Activated naive CD8-positive, alpha-beta T cell treated with anti-CD3 and anti-CD28 coated beads for 36 hours (primary cell): ENCODE measurements around the gene TBC1D10B. TPM values are rescaled to one million over a fixed set of nuclear protein-coding genes. Genes with fewer than 3 reads are reported as not detected.
"Not testable (repeated sequence)": the region's sequence is repeated elsewhere in the genome, so short reads cannot be mapped to it uniquely, and the experiment has no call there.

Source experiments
- DNase-seq: peaks from one replicate; pipeline ENCODE4 v3.0.0; 2021
- H3K27ac Mint-ChIP-seq: one replicate; pipeline ENCODE4 v1.8.0; 2022; ENCODE audit warnings: mild to moderate bottlenecking, moderate library complexity, mixed read lengths
- H3K27me3 Mint-ChIP-seq: one replicate; pipeline ENCODE4 v1.8.0; 2022; ENCODE audit warnings: mild to moderate bottlenecking, mixed read lengths
- H3K36me3 Mint-ChIP-seq: one replicate; pipeline ENCODE4 v1.8.0; 2021; ENCODE audit warnings: mild to moderate bottlenecking, mixed read lengths
- H3K4me1 Mint-ChIP-seq: one replicate; pipeline ENCODE4 v1.8.0; 2021; ENCODE audit warnings: mixed read lengths
- H3K4me3 Mint-ChIP-seq: one replicate; pipeline ENCODE4 v1.8.0; 2022; ENCODE audit warnings: mild to moderate bottlenecking, moderate library complexity, mixed read lengths
- H3K9me3 Mint-ChIP-seq: one replicate; pipeline ENCODE4 v1.8.0; 2022; ENCODE audit warnings: mixed read lengths
- total RNA-seq, 2 experiments: library from RNA; stranded (reverse); gene quantifications; one replicate each; pipeline ENCODE4 v1.2.3, GENCODE V29; 2021

TBC1D10B gene
- total RNA-seq, 2 experiments from 2014 or later = 43.2 to 45.7 TPM

DNA sequence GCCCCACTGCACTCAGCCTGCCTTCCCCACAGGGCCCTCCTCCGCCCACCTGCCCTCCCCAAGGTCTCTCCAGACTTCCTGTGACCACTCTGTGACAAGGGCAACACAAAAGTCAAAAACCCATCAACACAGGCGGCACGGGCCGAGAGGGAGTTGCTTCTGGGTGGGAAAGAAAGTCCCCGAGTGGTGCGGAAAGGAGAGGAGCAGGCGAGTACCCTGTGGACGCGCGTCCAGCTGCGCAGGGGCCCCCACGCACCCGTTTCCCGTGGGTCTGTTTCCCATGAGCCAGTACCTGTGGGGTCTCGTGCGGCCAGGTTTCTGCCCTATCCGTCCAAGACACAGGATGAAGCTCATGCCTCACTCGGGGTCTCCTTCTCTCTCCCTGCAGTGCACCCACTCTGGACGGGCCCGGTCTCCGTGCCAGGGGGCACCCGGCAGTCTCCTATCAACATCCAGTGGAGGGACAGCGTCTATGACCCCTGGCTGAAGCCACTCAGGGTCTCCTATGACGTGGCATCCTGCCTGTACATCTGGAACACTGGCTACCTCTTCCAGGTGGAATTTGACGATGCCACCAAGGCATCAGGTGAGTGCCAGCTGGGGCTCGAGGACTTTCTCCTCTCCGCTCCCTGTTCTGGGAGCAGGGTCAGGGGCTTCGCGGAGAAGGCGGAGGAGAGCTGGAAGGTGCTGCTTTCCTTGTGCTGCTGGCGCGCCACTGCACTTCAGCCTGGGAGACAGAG, 27.4 kb downstream of the TBC1D10B start:
- Mint-ChIP-seq H3K4me1 (peaks cover 6% of the 10 kb centered on the region), H3K36me3 (no peaks in the 10 kb centered on the region), H3K27me3 (no peaks in the 10 kb centered on the region)

DNA sequence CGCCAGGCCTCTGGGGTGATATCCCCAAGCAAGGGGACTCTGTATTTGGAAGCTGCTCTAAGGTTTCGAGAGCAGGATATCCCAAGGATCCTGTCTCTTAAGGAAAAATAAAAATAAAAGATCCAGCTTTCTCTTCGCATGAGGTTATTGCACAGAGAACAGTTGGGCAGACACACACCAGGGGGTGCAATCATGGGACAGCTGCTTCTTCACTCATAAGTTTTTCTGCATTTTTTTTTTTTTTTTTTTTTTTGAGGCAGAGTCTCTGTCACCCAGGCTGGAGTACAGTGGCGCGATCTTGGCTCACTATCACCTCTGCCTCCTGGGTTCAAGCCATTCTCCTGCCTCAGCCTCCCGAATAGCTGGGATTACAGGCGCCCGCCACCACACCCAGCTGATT, 28.3 kb downstream of the TBC1D10B start:
- H3K27ac Mint-ChIP-seq, H3K4me3 Mint-ChIP-seq: not testable (repeated sequence)

More for the DNA sequence above, 27.4 kb downstream of the TBC1D10B start:
- H3K27ac Mint-ChIP-seq = no peak overlapping the region
- no peaks in the 10 kb centered on the region for H3K9me3 Mint-ChIP-seq
- no peak for DNase-seq
- H3K4me3 Mint-ChIP-seq = no peak overlapping the region

DNA sequence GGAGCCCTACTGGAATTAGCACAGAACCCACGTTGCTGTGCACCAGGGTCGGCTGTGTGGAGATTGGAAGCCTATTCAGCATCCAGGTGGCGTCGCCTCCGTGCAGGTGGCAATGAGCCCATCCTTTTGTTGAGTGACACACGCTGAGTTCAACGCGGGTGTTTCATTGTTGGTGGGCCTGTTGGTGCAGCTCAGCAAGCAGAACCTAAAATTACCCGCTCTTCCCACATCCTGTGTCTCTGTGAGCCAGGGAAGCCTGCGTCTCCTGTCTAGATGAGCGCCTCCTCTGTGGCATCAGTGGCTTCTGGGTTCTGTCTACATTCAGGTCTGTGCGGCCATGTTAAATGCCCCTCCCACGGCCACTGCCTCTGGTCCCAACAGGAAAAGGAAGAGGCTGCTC, 29.7 kb downstream of the TBC1D10B start:
- Mint-ChIP-seq H3K27ac (no peak overlapping the region), H3K4me1 (peaks cover 11% of the 10 kb centered on the region), H3K27me3 (no peaks in the 10 kb centered on the region), H3K36me3 (no peaks in the 10 kb centered on the region), H3K9me3 (no peaks in the 10 kb centered on the region), H3K4me3 (no peak overlapping the region)
- DNase-seq = no peak

More for the DNA sequence above, 28.3 kb downstream of the TBC1D10B start:
- not testable (repeated sequence) for H3K27me3 Mint-ChIP-seq, H3K36me3 Mint-ChIP-seq, H3K9me3 Mint-ChIP-seq, DNase-seq, H3K4me1 Mint-ChIP-seq

DNA sequence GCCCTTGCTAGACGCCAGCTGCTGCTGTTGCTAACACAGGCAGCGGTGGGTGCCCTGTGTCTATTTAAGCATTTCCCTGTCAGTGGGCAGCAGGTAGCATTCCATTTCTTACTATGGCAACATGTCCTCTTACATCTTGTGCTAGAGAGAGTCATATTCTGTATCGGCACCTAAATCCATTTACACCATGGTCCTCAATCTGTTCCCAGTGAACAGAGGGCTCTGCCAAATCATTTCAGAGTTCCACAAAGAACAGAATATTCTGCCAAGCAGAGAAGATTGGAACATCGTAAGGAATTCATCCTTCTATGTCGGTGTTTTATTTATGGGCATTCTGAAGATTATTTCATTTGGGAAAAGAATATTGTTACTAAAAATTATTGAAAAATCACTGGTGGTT, 31.6 kb downstream of the TBC1D10B start:
- peaks cover 13% of the 10 kb centered on the region for H3K4me1 Mint-ChIP-seq
- not testable (repeated sequence) for H3K36me3 Mint-ChIP-seq, H3K9me3 Mint-ChIP-seq, H3K27me3 Mint-ChIP-seq, DNase-seq, H3K4me3 Mint-ChIP-seq, H3K27ac Mint-ChIP-seq

DNA sequence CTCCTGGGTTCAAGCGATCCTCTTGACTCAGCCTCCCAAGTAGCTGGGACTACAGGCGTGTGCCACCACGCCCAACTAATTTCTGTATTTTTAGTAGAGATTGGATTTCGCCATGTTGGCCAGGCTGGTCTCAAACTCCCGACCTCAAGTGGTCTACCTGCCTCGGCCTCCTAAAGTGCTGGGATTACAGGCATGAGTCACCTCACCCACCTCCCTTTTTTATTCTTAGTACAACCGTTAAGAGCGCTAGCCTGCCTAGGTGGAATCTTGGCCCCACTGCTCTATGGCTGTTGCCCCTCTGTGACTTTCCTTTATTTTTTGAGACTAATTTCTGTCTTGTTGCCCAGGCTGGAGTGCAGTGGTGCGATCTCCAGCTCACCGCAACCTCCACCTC, 32.3 kb downstream of the TBC1D10B start:
- peaks cover 13% of the 10 kb centered on the region for H3K4me1 Mint-ChIP-seq
- not testable (repeated sequence) for H3K36me3 Mint-ChIP-seq, H3K27me3 Mint-ChIP-seq, DNase-seq, H3K9me3 Mint-ChIP-seq, H3K4me3 Mint-ChIP-seq, H3K27ac Mint-ChIP-seq

DNA sequence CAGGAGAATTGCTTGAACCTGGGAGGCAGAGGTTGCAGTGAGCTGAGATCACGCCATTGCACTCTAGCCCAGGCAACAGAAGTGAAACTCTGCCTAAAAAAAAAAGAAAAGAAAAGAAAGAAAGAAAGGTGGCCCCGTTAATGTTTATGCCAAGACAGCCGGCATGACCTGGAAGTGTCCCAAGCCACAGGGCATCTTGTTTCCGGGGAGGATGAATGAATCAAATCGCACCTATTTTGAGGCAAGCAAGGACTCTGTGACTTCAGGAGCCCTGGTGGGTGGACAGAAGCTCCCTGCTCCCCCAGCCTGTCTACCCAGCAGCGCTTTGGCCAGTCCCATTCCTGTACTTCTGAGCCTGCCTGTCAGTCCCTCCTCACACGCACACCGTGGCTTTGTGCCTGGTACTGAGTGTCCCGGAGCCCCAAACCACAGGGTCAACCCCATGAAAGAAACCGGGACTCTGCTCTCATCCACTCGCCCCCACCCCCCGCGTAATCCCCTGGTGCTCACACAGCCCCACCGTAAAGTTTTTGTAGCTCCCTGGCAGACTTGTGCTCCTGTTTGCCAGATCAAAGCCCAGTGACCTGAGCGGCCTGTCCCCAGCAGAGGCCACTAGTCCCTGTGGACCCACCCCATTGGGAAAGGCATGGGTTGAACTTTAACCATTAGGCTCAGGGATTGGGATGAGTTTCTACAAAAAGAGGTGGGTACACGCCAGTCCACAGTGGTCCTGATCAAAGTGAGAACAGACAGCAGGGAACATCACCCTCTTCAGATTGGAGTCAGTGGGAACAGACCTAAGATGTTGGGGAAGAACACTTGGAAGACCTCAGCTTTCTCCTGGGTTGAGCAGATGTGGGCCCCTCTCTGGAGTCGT, 34.5 kb downstream of the TBC1D10B start:
- peaks cover 18% of the 10 kb centered on the region for H3K4me1 Mint-ChIP-seq
- H3K4me3 Mint-ChIP-seq = peak overlapping the region; percentile 84
- H3K27me3 Mint-ChIP-seq = no peaks in the 10 kb centered on the region
- H3K9me3 Mint-ChIP-seq = no peaks in the 10 kb centered on the region
- peak; percentile 39 for DNase-seq
- peak overlapping the region; percentile 78 for H3K27ac Mint-ChIP-seq
- peaks cover 1% of the 10 kb centered on the region for H3K36me3 Mint-ChIP-seq

DNA sequence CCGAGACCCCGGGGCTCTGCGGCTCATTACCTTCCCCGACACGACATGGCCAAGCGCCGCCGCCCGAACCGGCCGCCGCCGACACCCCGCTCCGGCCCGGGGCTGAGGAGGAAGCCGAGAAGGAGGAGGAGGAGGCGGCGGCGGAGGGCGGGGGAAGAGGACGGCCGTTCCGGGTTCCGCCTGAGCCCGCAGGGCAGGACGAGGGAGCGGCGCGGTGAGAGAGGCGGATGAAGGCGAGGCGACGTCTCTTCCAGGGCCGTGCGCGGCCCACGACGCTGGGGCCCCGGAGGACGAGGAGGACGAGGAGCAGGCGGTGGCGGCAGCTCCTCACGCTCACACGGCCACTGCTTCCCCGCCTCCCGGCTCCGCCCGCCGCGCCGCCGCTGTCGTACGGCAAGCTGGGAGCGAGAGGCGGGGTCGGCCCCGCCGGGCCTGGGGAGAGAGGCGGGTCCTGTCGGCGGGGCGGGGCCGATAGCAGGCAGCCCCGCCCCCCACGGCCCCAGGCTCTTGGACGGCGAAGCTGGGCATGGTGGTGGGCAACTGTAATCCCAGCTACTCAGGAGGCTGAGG, 35.2 kb downstream of the TBC1D10B start:
- peak overlapping the region; percentile 80 for H3K27ac Mint-ChIP-seq
- H3K4me3 Mint-ChIP-seq = peak overlapping the region; percentile 84
- peak; percentile 87 for DNase-seq
- not testable (repeated sequence) for H3K9me3 Mint-ChIP-seq, H3K36me3 Mint-ChIP-seq, H3K27me3 Mint-ChIP-seq
- peaks cover 17% of the 10 kb centered on the region for H3K4me1 Mint-ChIP-seq

DNA sequence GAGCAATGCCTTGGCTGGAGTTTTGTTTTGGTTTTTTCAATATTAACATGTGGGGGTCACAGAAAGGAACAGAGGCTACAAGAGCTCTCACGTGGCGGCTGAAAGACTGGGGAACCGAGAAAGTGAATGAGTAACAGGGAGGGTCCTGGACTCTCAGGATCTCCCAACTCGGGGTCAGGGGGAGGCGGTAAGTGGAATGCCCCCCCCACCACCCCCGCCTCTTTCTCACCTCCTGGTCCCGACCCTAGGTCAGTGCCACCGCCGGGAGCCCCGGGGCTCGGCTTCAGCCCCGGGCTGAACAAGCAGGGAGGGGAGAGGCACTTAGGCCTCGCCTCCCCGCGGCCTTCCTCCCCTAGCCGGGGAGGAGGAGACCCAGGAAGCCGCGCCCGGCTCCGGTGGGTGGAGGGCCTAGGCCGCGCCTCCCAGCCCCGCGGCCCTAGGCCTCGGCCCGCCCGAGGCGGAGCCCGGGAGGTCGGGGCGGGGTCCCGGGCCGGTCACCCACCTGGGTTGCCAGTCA, 35.8 kb downstream of the TBC1D10B start:
- not testable (repeated sequence) for H3K27me3 Mint-ChIP-seq, H3K9me3 Mint-ChIP-seq, H3K36me3 Mint-ChIP-seq
- DNase-seq = peak; percentile 89
- Mint-ChIP-seq H3K27ac (peak overlapping the region; percentile 91), H3K4me1 (peaks cover 17% of the 10 kb centered on the region), H3K4me3 (peak overlapping the region; percentile 96)

DNA sequence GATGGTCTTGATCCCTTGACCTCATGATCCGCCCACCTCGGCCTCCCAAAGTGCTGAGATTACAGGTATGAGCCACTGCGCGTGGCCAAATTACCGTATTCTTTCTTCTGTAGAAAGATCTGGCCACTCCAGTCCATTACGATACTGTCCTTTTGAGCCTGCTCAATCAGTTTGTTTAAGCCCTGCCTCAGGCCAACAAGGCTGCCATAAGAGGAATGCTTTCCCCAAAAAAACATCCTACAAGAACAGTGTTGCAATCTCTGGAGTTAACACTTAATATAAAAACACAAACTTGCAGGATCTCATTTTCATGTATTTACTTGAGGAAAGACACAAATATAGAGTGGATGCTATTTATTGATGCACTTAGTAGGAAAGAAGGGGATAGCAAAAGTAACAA, 46.1 kb downstream of the TBC1D10B start:
- H3K4me3 Mint-ChIP-seq, DNase-seq, H3K27ac Mint-ChIP-seq, H3K9me3 Mint-ChIP-seq, H3K27me3 Mint-ChIP-seq, H3K36me3 Mint-ChIP-seq: not testable (repeated sequence)
- H3K4me1 Mint-ChIP-seq = peaks cover 13% of the 10 kb centered on the region

DNA sequence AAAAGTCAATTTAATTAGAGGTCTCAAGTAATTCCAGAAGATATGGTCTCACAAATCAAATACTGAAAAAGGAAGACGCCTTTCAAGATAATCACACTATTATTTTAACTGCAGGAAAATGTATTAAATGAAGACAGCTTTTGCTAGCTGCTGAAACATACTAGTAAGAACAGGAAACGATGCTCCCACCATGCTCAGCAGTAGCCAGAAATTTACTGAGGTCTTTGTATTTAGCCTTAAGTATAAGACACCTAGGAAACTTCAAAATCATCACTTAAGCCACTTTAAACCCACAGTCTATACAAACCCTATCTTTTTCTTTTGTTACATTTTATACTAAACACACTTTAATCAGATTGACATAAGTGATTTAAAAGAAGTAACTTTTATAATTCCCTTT, 51.6 kb downstream of the TBC1D10B start:
- H3K27ac Mint-ChIP-seq, H3K27me3 Mint-ChIP-seq, DNase-seq, H3K9me3 Mint-ChIP-seq, H3K4me3 Mint-ChIP-seq, H3K4me1 Mint-ChIP-seq, H3K36me3 Mint-ChIP-seq: not testable (repeated sequence)

DNA sequence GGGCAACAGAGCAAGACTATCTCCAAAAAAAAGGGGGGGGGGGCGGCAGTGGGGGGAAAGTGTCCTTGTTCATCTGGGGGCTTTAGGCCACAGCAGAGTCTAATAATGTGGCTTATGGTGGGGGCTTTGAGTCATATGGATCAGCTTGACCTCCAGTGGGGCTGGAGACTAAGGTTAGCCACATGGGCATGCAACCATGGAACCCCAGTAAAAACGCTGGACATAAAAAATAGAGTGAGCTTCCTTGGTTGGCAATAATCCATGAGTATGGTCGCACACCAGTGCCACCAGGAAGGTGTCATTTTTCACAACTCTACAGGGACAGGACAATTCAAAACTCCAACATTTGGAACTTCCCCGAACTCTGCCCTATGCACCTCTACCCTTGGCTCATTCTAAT, 59.4 kb downstream of the TBC1D10B start:
- H3K4me3 Mint-ChIP-seq, H3K9me3 Mint-ChIP-seq, H3K27me3 Mint-ChIP-seq, DNase-seq, H3K36me3 Mint-ChIP-seq, H3K27ac Mint-ChIP-seq: not testable (repeated sequence)
- H3K4me1 Mint-ChIP-seq = peaks cover 20% of the 10 kb centered on the region

DNA sequence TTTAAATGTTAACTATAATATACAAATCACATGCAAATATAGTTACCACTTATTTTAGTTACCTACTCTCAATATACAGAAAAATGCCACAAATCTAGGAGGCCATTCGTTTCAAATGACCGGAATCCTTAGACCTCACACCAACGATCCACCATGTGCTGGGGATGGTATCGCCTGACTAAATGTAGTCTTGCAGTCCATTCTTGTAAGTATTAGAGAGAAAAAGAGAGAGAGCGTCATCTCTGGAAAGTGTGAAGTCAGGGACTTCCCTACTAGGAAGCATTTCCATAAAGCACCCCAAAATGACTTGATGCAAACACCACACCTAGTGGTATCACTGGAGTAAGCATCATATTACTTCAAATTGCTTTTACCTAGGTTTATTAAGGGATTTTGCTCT, 61.0 kb downstream of the TBC1D10B start:
- DNase-seq, H3K36me3 Mint-ChIP-seq, H3K4me3 Mint-ChIP-seq, H3K9me3 Mint-ChIP-seq, H3K27me3 Mint-ChIP-seq: not testable (repeated sequence)
- H3K27ac Mint-ChIP-seq = peak overlapping the region; percentile 32
- H3K4me1 Mint-ChIP-seq = peaks cover 19% of the 10 kb centered on the region
